Neural progenitor cell (in vitro differentiated cells): ENCODE results near the gene RASGRF1.

Source experiments
- CTCF ChIP-seq: fragments of 200-600 bp; sonication (generic); IDR thresholded peaks from 2 replicates; pipeline ENCODE4 v1.5.1; 2017; ENCODE audit warnings: antibody characterized with exemption, mild to moderate bottlenecking
- EZH2 ChIP-seq: fragments of 200-600 bp; sonication (generic); IDR thresholded peaks from 2 replicates; pipeline ENCODE4 v1.6.1; 2017; ENCODE audit warnings: antibody characterized with exemption, mild to moderate bottlenecking, moderate library complexity
- EZH2phosphoT487 ChIP-seq: fragments of 200-600 bp; sonication (generic); IDR thresholded peaks from 2 replicates; pipeline ENCODE4 v1.6.1; 2017; ENCODE audit warnings: antibody characterized with exemption

GRCh38 chr15:78991879-78992278, 98.7 kb downstream of the RASGRF1 start:
- TF ChIP-seq CTCF (no peak), EZH2 (no peak), EZH2phosphoT487 (no peak)
